ENCODE results near the gene PHF1.
"Not testable (repeated sequence)": the region's sequence is repeated elsewhere in the genome, so short reads cannot be mapped to it uniquely, and the experiment has no call there.

Gene PHF1

GRCh38 chr6:33391922-33392594 is 18.8 kb upstream of the PHF1 start:
- DNase-seq, result peak in 1 of 2 donors; percentile 12

DNA sequence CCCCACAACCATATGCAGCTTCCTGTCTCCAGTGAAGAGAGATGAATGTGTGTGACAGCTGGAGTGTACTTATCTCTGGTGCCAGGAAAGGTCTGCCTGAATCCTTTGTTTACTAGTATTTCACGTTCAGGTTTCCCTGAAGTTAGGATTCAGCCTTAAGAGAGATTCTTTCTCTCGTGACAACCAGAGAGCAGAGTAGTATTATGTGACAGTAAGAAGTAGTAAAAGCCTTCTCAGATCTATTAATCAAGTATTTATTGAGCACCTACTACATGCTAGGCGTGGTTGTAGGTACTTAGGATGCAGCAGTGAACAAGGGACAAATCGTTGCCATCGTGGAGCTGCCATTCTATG is 18.2 kb upstream of the PHF1 start:
- no peak for DNase-seq

- DNase-seq, result no peak
Observed at GRCh38 chr6:33392979-33393378, 17.8 kb upstream of the PHF1 start.

- DNase-seq, result no peak
Observed at GRCh38 chr6:33397541-33397940, 13.3 kb upstream of the PHF1 start.

DNA sequence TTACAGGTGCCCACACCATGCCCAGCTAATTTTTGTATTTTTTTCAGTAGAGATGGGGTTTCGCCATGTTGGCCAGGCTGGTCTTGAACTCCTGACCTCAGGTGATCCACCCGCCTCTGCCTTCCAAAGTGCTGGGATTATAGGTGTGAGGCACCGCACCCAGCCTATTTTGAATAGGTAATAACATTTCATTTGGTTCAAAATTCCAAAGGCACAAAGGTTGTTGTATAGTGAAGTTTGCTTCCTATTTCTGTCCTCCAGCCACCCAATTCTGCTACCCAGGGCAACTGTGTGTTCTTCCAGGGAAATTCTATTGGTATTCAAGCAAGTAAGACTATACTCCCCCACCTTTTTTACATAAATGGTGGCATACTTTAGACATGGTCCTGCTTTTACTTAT is 12.2 kb upstream of the PHF1 start:
- DNase-seq, result not testable (repeated sequence)

DNA sequence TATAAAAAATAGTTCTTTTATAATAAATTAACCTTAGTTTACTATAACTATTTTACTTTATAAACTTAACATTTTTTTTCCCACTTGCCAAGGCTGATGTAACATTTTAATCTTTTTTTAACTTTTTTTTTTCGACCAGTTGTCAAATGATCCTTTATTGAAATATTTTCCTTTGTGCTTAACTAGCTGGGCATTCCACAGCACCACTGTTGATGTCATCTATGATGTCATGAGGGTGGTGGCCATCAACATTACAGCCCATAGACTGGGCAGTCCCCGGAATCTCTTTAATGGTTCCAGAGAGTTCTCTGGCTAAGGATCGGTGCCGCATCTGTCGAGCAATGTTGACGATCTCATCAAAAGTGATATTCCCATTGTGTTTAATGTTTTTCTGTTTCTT is 10.9 kb upstream of the PHF1 start:
- not testable (repeated sequence) for DNase-seq

DNA sequence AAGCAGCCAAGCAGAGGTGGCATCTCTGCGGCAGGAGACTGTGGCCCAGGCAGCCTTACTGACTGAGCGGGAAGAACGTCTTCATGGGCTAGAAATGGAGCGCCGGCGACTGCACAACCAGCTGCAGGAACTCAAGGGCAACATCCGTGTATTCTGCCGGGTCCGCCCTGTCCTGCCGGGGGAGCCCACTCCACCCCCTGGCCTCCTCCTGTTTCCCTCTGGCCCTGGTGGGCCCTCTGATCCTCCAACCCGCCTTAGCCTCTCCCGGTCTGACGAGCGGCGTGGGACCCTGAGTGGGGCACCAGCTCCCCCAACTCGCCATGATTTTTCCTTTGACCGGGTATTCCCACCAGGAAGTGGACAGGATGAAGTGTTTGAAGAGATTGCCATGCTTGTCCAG is 5.9 kb upstream of the PHF1 start:
- DNase-seq, result no peak

- peak in 1 of 2 donors; percentile 26 for DNase-seq
Observed at GRCh38 chr6:33405386-33405940, 5.4 kb upstream of the PHF1 start.

DNA sequence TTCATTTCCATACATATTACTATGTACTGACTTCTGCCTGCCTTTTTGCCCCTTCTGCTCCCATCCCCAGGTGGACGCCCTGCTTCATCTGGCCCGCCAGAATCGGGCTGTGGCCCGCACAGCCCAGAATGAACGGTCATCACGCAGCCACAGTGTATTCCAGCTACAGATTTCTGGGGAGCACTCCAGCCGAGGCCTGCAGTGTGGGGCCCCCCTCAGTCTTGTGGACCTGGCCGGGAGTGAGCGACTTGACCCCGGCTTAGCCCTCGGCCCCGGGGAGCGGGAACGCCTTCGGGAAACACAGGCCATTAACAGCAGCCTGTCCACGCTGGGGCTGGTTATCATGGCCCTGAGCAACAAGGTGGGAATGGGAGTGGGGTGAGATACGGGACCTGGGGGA is 4.7 kb upstream of the PHF1 start:
- no peak for DNase-seq

DNA sequence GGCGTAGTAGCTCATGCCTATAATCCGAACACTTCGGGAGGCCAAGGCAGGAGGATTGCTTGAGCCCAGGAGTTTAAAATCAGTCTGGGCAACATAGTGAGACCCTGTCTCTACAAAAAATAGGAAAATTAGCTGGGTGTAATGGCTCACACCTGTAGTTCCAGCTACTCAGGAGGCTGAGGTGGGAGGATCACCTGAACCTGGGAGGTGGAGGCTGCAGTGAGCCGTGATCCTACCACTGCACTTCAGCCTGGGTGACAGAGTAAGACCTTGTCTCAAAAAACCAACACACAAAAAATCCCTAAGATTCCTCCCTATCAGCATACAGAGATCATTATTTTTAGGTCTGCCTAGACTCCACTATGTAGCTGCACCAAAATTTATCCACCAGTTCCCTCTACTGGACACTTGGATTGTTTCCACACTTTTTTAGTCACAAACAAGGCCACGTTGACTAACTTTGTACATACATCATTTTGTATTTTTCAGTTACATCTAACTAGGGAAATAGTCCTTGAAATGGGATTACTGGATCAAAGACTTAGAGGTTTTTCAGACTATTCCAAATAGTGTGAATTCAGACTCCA is 3.6 kb upstream of the PHF1 start:
- peak in 1 of 2 donors; percentile 22 for DNase-seq

DNA sequence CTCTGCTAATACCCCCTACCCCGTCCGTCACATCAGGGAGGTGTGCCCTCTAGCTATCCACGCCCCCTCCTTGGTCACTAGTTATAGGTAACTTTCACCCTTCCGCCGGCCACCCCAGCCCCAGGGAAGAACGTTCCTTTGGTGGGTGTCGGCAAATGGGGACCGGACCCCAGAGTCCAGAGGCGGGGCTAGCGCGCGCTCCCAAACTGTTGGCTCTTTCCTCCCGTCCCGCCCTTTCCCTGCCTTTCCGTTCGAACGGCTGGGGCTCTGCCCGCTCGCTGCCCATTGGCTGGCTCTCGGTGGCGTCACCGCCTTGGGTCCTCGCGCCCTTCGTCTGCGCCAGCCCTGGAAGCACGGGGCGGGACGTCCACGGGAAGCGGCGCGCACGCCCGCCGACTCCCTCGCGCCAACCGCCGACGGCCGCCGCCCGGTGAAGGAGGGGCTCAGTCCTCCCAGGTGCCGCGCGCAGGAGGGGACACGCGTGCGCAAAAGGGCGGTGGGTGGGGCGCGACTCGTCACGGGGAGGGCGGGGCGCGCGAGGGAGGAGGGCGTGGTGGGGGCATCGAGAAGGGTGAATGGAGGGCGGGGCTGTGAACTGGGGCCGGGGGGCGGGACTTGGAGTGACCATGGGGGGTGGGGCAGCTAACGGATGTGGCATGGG is 634 bp upstream of the PHF1 start:
- peak; percentile 98 to 99 for DNase-seq

GRCh38 chr6:33411632-33412005 is 805 bp downstream of the PHF1 start:
- DNase-seq, result no peak

DNA sequence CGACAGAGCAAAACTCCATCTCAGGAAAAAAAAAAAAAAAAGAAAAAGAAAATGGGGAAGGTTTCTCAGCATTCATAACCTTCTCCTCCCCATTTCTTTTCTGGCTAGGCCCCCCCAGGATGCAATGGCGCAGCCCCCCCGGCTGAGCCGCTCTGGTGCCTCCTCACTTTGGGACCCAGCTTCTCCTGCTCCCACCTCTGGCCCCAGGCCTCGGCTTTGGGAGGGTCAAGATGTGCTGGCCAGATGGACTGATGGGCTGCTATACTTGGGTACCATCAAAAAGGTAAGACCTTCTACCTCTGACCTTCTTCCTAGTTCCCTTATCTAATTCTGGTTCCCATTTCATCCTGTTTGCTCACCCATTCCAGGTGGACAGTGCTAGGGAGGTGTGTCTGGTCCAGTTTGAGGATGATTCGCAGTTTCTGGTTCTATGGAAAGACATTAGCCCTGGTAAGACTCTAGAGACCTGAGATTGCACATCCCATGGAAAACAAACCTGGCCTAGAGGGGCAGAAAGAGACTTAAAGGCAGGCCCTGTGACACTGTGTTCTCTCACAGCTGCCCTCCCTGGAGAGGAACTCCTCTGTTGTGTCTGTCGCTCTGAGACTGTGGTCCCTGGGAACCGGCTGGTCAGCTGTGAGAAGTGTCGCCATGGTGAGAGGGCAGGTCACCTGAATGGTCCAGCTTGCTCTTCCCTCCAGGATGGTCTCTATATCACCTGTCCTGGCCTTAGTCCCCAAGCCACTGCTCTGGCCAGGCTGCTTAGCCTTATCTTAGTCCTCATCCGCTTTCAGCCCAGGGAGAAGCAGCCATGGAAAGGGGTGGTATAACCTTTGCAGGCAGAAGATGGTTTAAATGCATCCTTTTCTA is 1.6 kb downstream of the PHF1 start:
- no peak for DNase-seq

GRCh38 chr6:33413241-33414120 is 2.7 kb downstream of the PHF1 start:
- no peak for DNase-seq

- peak; percentile 42 to 48 for DNase-seq
Observed at GRCh38 chr6:33414592-33415271, 3.9 kb downstream of the PHF1 start.

GRCh38 chr6:33415831-33416230 is 5.0 kb downstream of the PHF1 start:
- peak in 1 of 2 donors; percentile 8 for DNase-seq

- DNase-seq, result peak in 1 of 2 donors; percentile 40
Observed at GRCh38 chr6:33416386-33417127, 5.7 kb downstream of the PHF1 start.

- DNase-seq, result peak; percentile 28 to 36
Observed at GRCh38 chr6:33417128-33417902, 6.5 kb downstream of the PHF1 start.

DNA sequence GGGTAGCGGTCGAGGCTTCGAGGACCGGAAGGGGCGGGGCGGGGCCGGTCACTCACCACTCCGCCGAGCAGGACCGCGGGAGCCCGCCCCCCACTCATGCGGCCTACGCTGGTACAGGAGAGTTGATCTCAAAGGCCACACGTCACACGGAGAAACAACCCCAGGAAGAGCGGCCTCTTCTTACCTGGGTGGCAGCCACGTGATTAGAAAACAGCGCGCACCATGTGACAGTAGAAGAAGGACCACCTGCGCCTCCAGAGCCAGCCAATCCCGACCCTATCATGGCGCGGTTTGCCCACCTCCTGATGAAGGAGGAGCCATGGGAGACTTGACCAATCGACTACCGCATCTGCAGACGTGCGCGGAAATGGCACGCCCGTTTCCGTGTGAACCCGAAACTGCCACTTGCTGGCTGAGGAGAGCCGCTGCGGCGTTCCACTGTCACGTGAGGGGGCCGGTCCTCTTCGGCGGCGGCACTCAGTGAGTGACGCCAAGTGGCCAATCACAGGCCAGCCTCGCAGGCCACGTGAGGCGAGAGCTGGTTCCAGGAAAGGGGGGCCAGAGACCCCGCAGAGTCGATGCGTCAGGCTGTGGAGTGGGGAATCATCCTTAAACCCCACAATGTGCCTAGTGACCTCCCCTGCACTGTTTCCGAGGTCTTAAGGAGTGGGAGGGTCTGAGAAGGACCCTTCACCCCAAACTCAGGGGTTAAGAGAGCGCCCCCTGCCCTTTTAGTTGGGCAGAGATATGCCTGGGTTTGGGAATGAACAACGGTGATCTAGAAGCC is 7.3 kb downstream of the PHF1 start, which contains the start of gene CUTA:
CUTA (minus strand) TSS at position 205 of the 787 bp plus-strand sequence; CDS start at position 98, 107 bp downstream.
- DNase-seq, result peak; percentile 100

Data from CD4-positive, alpha-beta T cell treated with Interleukin-1 beta for 1 hour (primary cell).